Endothelial cell of umbilical vein (primary cell): Measurements from ENCODE around the gene SULT2B1.

Experiments used
- EZH2 ChIP-seq: IDR thresholded peaks from 2 replicates; pipeline ENCODE4 v1.6.1; 2012; ENCODE audit warnings: borderline replicate concordance, low read depth, mild to moderate bottlenecking, moderate library complexity, low read length, inconsistent platforms; ENCODE audit not compliant: severe bottlenecking
- FOS ChIP-seq: IDR thresholded peaks from 2 replicates; pipeline ENCODE4 v1.6.1; 2011; ENCODE audit warnings: mild to moderate bottlenecking, low read length, moderate library complexity, borderline replicate concordance; ENCODE audit not compliant: insufficient read depth
- GATA2 ChIP-seq: IDR thresholded peaks from 2 replicates; pipeline ENCODE4 v1.7.0; 2011; ENCODE audit warnings: low read depth, mild to moderate bottlenecking, moderate library complexity, mixed read lengths, low read length; ENCODE audit not compliant: insufficient read length, insufficient read depth
- JUN ChIP-seq: IDR thresholded peaks from 2 replicates; pipeline ENCODE4 v1.6.1; 2011; ENCODE audit warnings: borderline replicate concordance, low read depth; ENCODE audit not compliant: insufficient read length, insufficient read depth
- MYC ChIP-seq: IDR thresholded peaks from one replicate; pipeline ENCODE4 v1.6.1; 2011; ENCODE audit warnings: mild to moderate bottlenecking, low read depth, low read length
- POLR2A ChIP-seq: IDR thresholded peaks from 2 replicates; pipeline ENCODE4 v1.6.1; 2012; ENCODE audit warnings: low read depth, mild to moderate bottlenecking, control low read depth, low read length
- POLR2AphosphoS5 ChIP-seq: IDR thresholded peaks from 2 replicates; pipeline ENCODE4 v1.6.1; 2012; ENCODE audit warnings: low read depth, mild to moderate bottlenecking, control low read depth, low read length, moderate library complexity; ENCODE audit not compliant: insufficient read depth
- TF ChIP-seq, protein P1 (sequence below), 2 donors: IDR thresholded peaks; 1 replicate in 1 of 2; 2 replicates in 1 of 2; pipeline ENCODE4 v1.5.1; 2011; ENCODE audit warnings: low read length in 2 of 2, mild to moderate bottlenecking in 2 of 2, moderate library complexity in 2 of 2, control low read depth in 1 of 2, inconsistent platforms in 1 of 2, low read depth in 1 of 2; ENCODE audit not compliant: insufficient read depth in 1 of 2; ENCODE audit errors: extremely low read depth in 1 of 2
- TF ChIP-seq, protein P2 (sequence below): IDR thresholded peaks from 2 replicates; pipeline ENCODE4 v1.6.1; 2011; ENCODE audit not compliant: insufficient read depth, insufficient read length

DNA sequence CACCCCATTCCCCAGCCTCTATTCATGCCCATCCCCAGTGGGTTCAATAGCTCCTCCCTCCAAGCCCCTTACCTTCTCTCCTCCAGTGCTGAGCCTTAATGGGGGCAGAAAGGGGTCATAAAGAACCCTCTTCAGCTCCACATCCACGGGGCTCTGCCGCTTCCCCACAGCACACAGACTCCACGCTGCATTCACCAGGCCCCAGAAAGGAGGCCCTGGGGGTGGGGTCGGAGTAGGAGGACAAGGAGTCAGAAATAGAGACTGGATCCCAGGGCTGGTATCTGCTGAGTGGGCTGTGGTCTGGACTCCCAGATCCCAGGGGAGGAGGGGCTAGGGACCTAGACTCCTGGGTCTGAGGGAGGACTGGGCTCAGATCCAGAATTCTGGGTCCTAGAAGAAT is 92.4 kb downstream of the SULT2B1 start:
- TF ChIP-seq, protein P1, sequence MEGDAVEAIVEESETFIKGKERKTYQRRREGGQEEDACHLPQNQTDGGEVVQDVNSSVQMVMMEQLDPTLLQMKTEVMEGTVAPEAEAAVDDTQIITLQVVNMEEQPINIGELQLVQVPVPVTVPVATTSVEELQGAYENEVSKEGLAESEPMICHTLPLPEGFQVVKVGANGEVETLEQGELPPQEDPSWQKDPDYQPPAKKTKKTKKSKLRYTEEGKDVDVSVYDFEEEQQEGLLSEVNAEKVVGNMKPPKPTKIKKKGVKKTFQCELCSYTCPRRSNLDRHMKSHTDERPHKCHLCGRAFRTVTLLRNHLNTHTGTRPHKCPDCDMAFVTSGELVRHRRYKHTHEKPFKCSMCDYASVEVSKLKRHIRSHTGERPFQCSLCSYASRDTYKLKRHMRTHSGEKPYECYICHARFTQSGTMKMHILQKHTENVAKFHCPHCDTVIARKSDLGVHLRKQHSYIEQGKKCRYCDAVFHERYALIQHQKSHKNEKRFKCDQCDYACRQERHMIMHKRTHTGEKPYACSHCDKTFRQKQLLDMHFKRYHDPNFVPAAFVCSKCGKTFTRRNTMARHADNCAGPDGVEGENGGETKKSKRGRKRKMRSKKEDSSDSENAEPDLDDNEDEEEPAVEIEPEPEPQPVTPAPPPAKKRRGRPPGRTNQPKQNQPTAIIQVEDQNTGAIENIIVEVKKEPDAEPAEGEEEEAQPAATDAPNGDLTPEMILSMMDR (IDR thresholded peaks at IDR 0.05; ENCODE audit: extremely low read depth in 1 of 2, insufficient read depth in 1 of 2, low read depth in 1 of 2, low read length in 2 of 2), result no peak
- TF ChIP-seq EZH2, result no peak
- TF ChIP-seq POLR2AphosphoS5, result no peak
- no peak for TF ChIP-seq POLR2A
- no peak for TF ChIP-seq MYC
- TF ChIP-seq JUN, result no peak
- TF ChIP-seq, protein P2, sequence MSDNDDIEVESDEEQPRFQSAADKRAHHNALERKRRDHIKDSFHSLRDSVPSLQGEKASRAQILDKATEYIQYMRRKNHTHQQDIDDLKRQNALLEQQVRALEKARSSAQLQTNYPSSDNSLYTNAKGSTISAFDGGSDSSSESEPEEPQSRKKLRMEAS, result no peak
- TF ChIP-seq GATA2, result no peak
- no peak for TF ChIP-seq FOS
